Measurements from ENCODE around the gene MAGI2. TPM values are rescaled to one million over a fixed set of nuclear protein-coding genes. Genes with fewer than 3 reads are reported as not detected.

MAGI2 gene
- total RNA-seq, 1 donor, result 18.8 TPM

- Histone ChIP-seq H2AFZ (ENCODE audit: low read length) (no peak overlapping the region), H3K4me2 (ENCODE audit: insufficient read depth, low read length) (no peak overlapping the region), H3K36me3 (ENCODE audit: insufficient read depth, low read length) (no peaks in the 10 kb centered on the region), H3K27ac (ENCODE audit: low read depth, low read length) (no peak overlapping the region), H4K20me1 (ENCODE audit: insufficient read depth, low read length) (no peaks in the 10 kb centered on the region), H3K4me3 (ENCODE audit: insufficient read depth, low read length) (no peak overlapping the region), H3K27me3 (ENCODE audit: insufficient read depth, low read length) (no peaks in the 10 kb centered on the region), H3K79me2 (ENCODE audit: insufficient read depth, low read length) (no peaks in the 10 kb centered on the region), H3K4me1 (ENCODE audit: insufficient read depth, low read length) (no peaks in the 10 kb centered on the region), H3K9me3 (ENCODE audit: low read depth, low read length) (no peaks in the 10 kb centered on the region)
- no peak for TF ChIP-seq CTCF (IDR thresholded peaks at IDR 0.05; ENCODE audit: extremely low read depth, low read depth, low read length)
- DNase-seq (ENCODE audit: insufficient read length, low spot score, missing footprints), result no peak
Measured at GRCh38 chr7:78333530-78334425, 1119.7 kb downstream of the MAGI2 start.

- H3K36me3 ChIP-seq (ENCODE audit: insufficient read depth, low read length), result no peaks in the 10 kb centered on the region
- H3K4me1 ChIP-seq (ENCODE audit: insufficient read depth, low read length), result peaks cover 14% of the 10 kb centered on the region
- H3K9me3 ChIP-seq (ENCODE audit: low read depth, low read length), result no peaks in the 10 kb centered on the region
- TF ChIP-seq CTCF (IDR thresholded peaks at IDR 0.05; ENCODE audit: extremely low read depth, low read depth, low read length), result no peak
- no peak overlapping the region for H3K27ac ChIP-seq (ENCODE audit: low read depth, low read length)
- H2AFZ ChIP-seq (ENCODE audit: low read length), result no peak overlapping the region
- H3K4me3 ChIP-seq (ENCODE audit: insufficient read depth, low read length), result no peak overlapping the region
- no peak for DNase-seq (ENCODE audit: insufficient read length, low spot score, missing footprints)
- no peaks in the 10 kb centered on the region for H4K20me1 ChIP-seq (ENCODE audit: insufficient read depth, low read length)
- no peaks in the 10 kb centered on the region for H3K27me3 ChIP-seq (ENCODE audit: insufficient read depth, low read length)
- H3K4me2 ChIP-seq (ENCODE audit: insufficient read depth, low read length), result no peak overlapping the region
- no peaks in the 10 kb centered on the region for H3K79me2 ChIP-seq (ENCODE audit: insufficient read depth, low read length)
Measured at GRCh38 chr7:78329001-78329655, 1124.3 kb downstream of the MAGI2 start.

GRCh38 chr7:78327718-78328117 is 1125.7 kb downstream of the MAGI2 start:
- Histone ChIP-seq H3K4me2 (ENCODE audit: insufficient read depth, low read length) (no peak overlapping the region), H3K36me3 (ENCODE audit: insufficient read depth, low read length) (no peaks in the 10 kb centered on the region), H4K20me1 (ENCODE audit: insufficient read depth, low read length) (no peaks in the 10 kb centered on the region), H3K9me3 (ENCODE audit: low read depth, low read length) (no peaks in the 10 kb centered on the region), H3K79me2 (ENCODE audit: insufficient read depth, low read length) (no peaks in the 10 kb centered on the region), H2AFZ (ENCODE audit: low read length) (no peak overlapping the region), H3K4me1 (ENCODE audit: insufficient read depth, low read length) (peaks cover 21% of the 10 kb centered on the region), H3K4me3 (ENCODE audit: insufficient read depth, low read length) (no peak overlapping the region), H3K27me3 (ENCODE audit: insufficient read depth, low read length) (no peaks in the 10 kb centered on the region), H3K27ac (ENCODE audit: low read depth, low read length) (no peak overlapping the region)
- TF ChIP-seq CTCF (IDR thresholded peaks at IDR 0.05; ENCODE audit: extremely low read depth, low read depth, low read length), result no peak
- no peak for DNase-seq (ENCODE audit: insufficient read length, low spot score, missing footprints)

GRCh38 chr7:78326876-78327275 is 1126.6 kb downstream of the MAGI2 start:
- H3K4me3 ChIP-seq (ENCODE audit: insufficient read depth, low read length), result no peak overlapping the region
- no peak overlapping the region for H2AFZ ChIP-seq (ENCODE audit: low read length)
- H3K9me3 ChIP-seq (ENCODE audit: low read depth, low read length), result no peaks in the 10 kb centered on the region
- H3K27me3 ChIP-seq (ENCODE audit: insufficient read depth, low read length), result no peaks in the 10 kb centered on the region
- no peak for DNase-seq (ENCODE audit: insufficient read length, low spot score, missing footprints)
- H3K27ac ChIP-seq (ENCODE audit: low read depth, low read length), result no peak overlapping the region
- no peaks in the 10 kb centered on the region for H3K36me3 ChIP-seq (ENCODE audit: insufficient read depth, low read length)
- no peaks in the 10 kb centered on the region for H4K20me1 ChIP-seq (ENCODE audit: insufficient read depth, low read length)
- TF ChIP-seq CTCF (IDR thresholded peaks at IDR 0.05; ENCODE audit: extremely low read depth, low read depth, low read length), result no peak
- peak overlapping the region; percentile 31 for H3K4me2 ChIP-seq (ENCODE audit: insufficient read depth, low read length)
- H3K79me2 ChIP-seq (ENCODE audit: insufficient read depth, low read length), result no peaks in the 10 kb centered on the region
- H3K4me1 ChIP-seq (ENCODE audit: insufficient read depth, low read length), result peaks cover 25% of the 10 kb centered on the region

Data from osteoblast (primary cell).